ENCODE measurements around the gene KDM1B.
"Not testable (repeated sequence)": the region's sequence is repeated elsewhere in the genome, so short reads cannot be mapped to it uniquely, and the experiment has no call there.

The KDM1B gene

GRCh38 chr6:18207949-18208348, 52.7 kb downstream of the KDM1B start:
- no peak overlapping the region for H3K4me3 ChIP-seq (ENCODE audit: low read length)
- H2AFZ ChIP-seq (ENCODE audit: low read length) = no peak overlapping the region
- no peaks in the 10 kb centered on the region for H3F3A ChIP-seq (ENCODE audit: insufficient read depth, low read length)
- DNase-seq = no peak
- no peaks in the 10 kb centered on the region for H3K9me2 ChIP-seq (replicated peaks; ENCODE audit: insufficient read depth, low read length)
- no peaks in the 10 kb centered on the region for H4K20me1 ChIP-seq (ENCODE audit: insufficient read depth, low read length)
- 0 out of 2 replicates have a peak, but pooled peaks cover 5% of the 10 kb centered on the region for H3K27me3 ChIP-seq (replicated peaks; ENCODE audit: insufficient read depth, low read length)
- H3K27ac ChIP-seq (ENCODE audit: low read length) = no peak overlapping the region
- no peaks in the 10 kb centered on the region for H3K4me1 ChIP-seq (ENCODE audit: low read length)
- H3K9ac ChIP-seq (ENCODE audit: low read length) = no peak overlapping the region
- no peaks in the 10 kb centered on the region for H3K36me3 ChIP-seq (replicated peaks; ENCODE audit: insufficient read depth, low read length)
- TF ChIP-seq EZH2phosphoT487 (IDR thresholded peaks at IDR 0.05; ENCODE audit: low read length) (no peak), CTCF (IDR thresholded peaks at IDR 0.05; ENCODE audit: low read length) (no peak), EZH2 (optimal IDR thresholded peaks at IDR 0.05; ENCODE audit: low read depth, low read length) (no peak)
- no peaks in the 10 kb centered on the region for H3K9me3 ChIP-seq (replicated peaks; ENCODE audit: insufficient read depth, low read length)
- H3K4me2 ChIP-seq (ENCODE audit: low read depth, low read length) = no peak overlapping the region
- no peaks in the 10 kb centered on the region for H3K79me2 ChIP-seq (ENCODE audit: low read length)

- not testable (repeated sequence) for H3K4me2 ChIP-seq (ENCODE audit: low read depth, low read length); H4K20me1 ChIP-seq (ENCODE audit: insufficient read depth, low read length); H3K9ac ChIP-seq (ENCODE audit: low read length); H3K79me2 ChIP-seq (ENCODE audit: low read length); H3K4me3 ChIP-seq (ENCODE audit: low read length); H3F3A ChIP-seq (ENCODE audit: insufficient read depth, low read length); DNase-seq; H3K27ac ChIP-seq (ENCODE audit: low read length); H3K36me3 ChIP-seq (replicated peaks; ENCODE audit: insufficient read depth, low read length); H3K9me3 ChIP-seq (replicated peaks; ENCODE audit: insufficient read depth, low read length); H2AFZ ChIP-seq (ENCODE audit: low read length); H3K27me3 ChIP-seq (replicated peaks; ENCODE audit: insufficient read depth, low read length); H3K4me1 ChIP-seq (ENCODE audit: low read length); H3K9me2 ChIP-seq (replicated peaks; ENCODE audit: insufficient read depth, low read length)
Observed at GRCh38 chr6:18208778-18209177, 53.6 kb downstream of the KDM1B start.

- Histone ChIP-seq H3K9me2 (replicated peaks; ENCODE audit: insufficient read depth, low read length) (no peaks in the 10 kb centered on the region), H3K27me3 (replicated peaks; ENCODE audit: insufficient read depth, low read length) (0 out of 2 replicates have a peak, but pooled peaks cover 5% of the 10 kb centered on the region), H4K20me1 (ENCODE audit: insufficient read depth, low read length) (no peaks in the 10 kb centered on the region), H3K27ac (ENCODE audit: low read length) (no peak overlapping the region), H3K79me2 (ENCODE audit: low read length) (no peaks in the 10 kb centered on the region), H3K4me3 (ENCODE audit: low read length) (no peak overlapping the region), H3K36me3 (replicated peaks; ENCODE audit: insufficient read depth, low read length) (no peaks in the 10 kb centered on the region), H3K9me3 (replicated peaks; ENCODE audit: insufficient read depth, low read length) (no peaks in the 10 kb centered on the region), H3K4me2 (ENCODE audit: low read depth, low read length) (no peak overlapping the region), H3K4me1 (ENCODE audit: low read length) (peaks cover 9% of the 10 kb centered on the region), H3K9ac (ENCODE audit: low read length) (no peak overlapping the region), H2AFZ (ENCODE audit: low read length) (no peak overlapping the region), H3F3A (ENCODE audit: insufficient read depth, low read length) (0 out of 2 replicates have a peak, but pooled peaks cover 3% of the 10 kb centered on the region)
- no peak for DNase-seq
- no peak for TF ChIP-seq EZH2phosphoT487 (IDR thresholded peaks at IDR 0.05; ENCODE audit: low read length)
Observed at GRCh38 chr6:18209539-18210197, 54.4 kb downstream of the KDM1B start.

GRCh38 chr6:18210707-18211106, 55.5 kb downstream of the KDM1B start:
- Histone ChIP-seq H3K27me3 (replicated peaks; ENCODE audit: insufficient read depth, low read length) (0 out of 2 replicates have a peak, but pooled peaks cover 5% of the 10 kb centered on the region), H3K9ac (ENCODE audit: low read length) (no peak overlapping the region), H3K9me2 (replicated peaks; ENCODE audit: insufficient read depth, low read length) (no peaks in the 10 kb centered on the region), H3K4me1 (ENCODE audit: low read length) (peaks cover 9% of the 10 kb centered on the region), H3K4me3 (ENCODE audit: low read length) (no peak overlapping the region), H3K36me3 (replicated peaks; ENCODE audit: insufficient read depth, low read length) (no peaks in the 10 kb centered on the region), H2AFZ (ENCODE audit: low read length) (no peak overlapping the region), H3K4me2 (ENCODE audit: low read depth, low read length) (no peak overlapping the region), H4K20me1 (ENCODE audit: insufficient read depth, low read length) (no peaks in the 10 kb centered on the region), H3K27ac (ENCODE audit: low read length) (no peak overlapping the region), H3K79me2 (ENCODE audit: low read length) (no peaks in the 10 kb centered on the region), H3F3A (ENCODE audit: insufficient read depth, low read length) (0 out of 2 replicates have a peak, but pooled peaks cover 3% of the 10 kb centered on the region), H3K9me3 (replicated peaks; ENCODE audit: insufficient read depth, low read length) (no peaks in the 10 kb centered on the region)
- TF ChIP-seq EZH2 (optimal IDR thresholded peaks at IDR 0.05; ENCODE audit: low read depth, low read length) = no peak
- TF ChIP-seq CTCF (IDR thresholded peaks at IDR 0.05; ENCODE audit: low read length) = no peak
- no peak for TF ChIP-seq EZH2phosphoT487 (IDR thresholded peaks at IDR 0.05; ENCODE audit: low read length)
- no peak for DNase-seq
